IPS-18c (cell line): ENCODE results near the gene ADAMTSL2.

Experiments
- H3K4me3 ChIP-seq: 2 replicates; pipeline ENCODE4 v1.7.0; 2013; ENCODE audit warnings: low read depth, mild to moderate bottlenecking, low read length, moderate library complexity; ENCODE audit not compliant: insufficient read depth
- H3K9me3 ChIP-seq: one replicate; pipeline ENCODE4 v1.6.1; 2013; ENCODE audit warnings: mild to moderate bottlenecking, low read length, moderate library complexity; ENCODE audit not compliant: control insufficient read depth, insufficient read depth

ADAMTSL2 gene

GRCh38 chr9:133584167-133584558, 49.7 kb downstream of the ADAMTSL2 start:
- Histone ChIP-seq H3K9me3 (peaks cover 2% of the 10 kb centered on the region), H3K4me3 (no peak overlapping the region)

GRCh38 chr9:133584559-133585476, 50.3 kb downstream of the ADAMTSL2 start:
- Histone ChIP-seq H3K9me3 (peaks cover 2% of the 10 kb centered on the region), H3K4me3 (no peak overlapping the region)

GRCh38 chr9:133585481-133586351, 51.2 kb downstream of the ADAMTSL2 start:
- H3K4me3 ChIP-seq, result no peak overlapping the region

GRCh38 chr9:133587051-133587450, 52.5 kb downstream of the ADAMTSL2 start:
- no peak overlapping the region for H3K4me3 ChIP-seq
- H3K9me3 ChIP-seq, result peaks cover 2% of the 10 kb centered on the region

More at GRCh38 chr9:133585481-133586351, 51.2 kb downstream of the ADAMTSL2 start:
- H3K9me3 ChIP-seq, result peaks cover 2% of the 10 kb centered on the region

- peaks cover 2% of the 10 kb centered on the region for H3K9me3 ChIP-seq
- H3K4me3 ChIP-seq, result no peak overlapping the region
Observed at GRCh38 chr9:133587466-133587865, 53.0 kb downstream of the ADAMTSL2 start.

GRCh38 chr9:133589454-133590227, 55.1 kb downstream of the ADAMTSL2 start:
- H3K9me3 ChIP-seq, result no peaks in the 10 kb centered on the region
- no peak overlapping the region for H3K4me3 ChIP-seq

GRCh38 chr9:133590231-133590855, 55.8 kb downstream of the ADAMTSL2 start:
- Histone ChIP-seq H3K4me3 (no peak overlapping the region), H3K9me3 (no peaks in the 10 kb centered on the region)

- no peak overlapping the region for H3K4me3 ChIP-seq
- H3K9me3 ChIP-seq, result no peaks in the 10 kb centered on the region
Observed at GRCh38 chr9:133591116-133591910, 56.8 kb downstream of the ADAMTSL2 start.

GRCh38 chr9:133591985-133592384, 57.5 kb downstream of the ADAMTSL2 start:
- Histone ChIP-seq H3K9me3 (no peaks in the 10 kb centered on the region), H3K4me3 (no peak overlapping the region)

GRCh38 chr9:133592731-133593409, 58.4 kb downstream of the ADAMTSL2 start:
- Histone ChIP-seq H3K4me3 (no peak overlapping the region), H3K9me3 (no peaks in the 10 kb centered on the region)

GRCh38 chr9:133593587-133594253, 59.2 kb downstream of the ADAMTSL2 start:
- Histone ChIP-seq H3K4me3 (no peak overlapping the region), H3K9me3 (no peaks in the 10 kb centered on the region)

GRCh38 chr9:133594310-133594709, 59.8 kb downstream of the ADAMTSL2 start:
- Histone ChIP-seq H3K9me3 (no peaks in the 10 kb centered on the region), H3K4me3 (no peak overlapping the region)

GRCh38 chr9:133595910-133596309, 61.4 kb downstream of the ADAMTSL2 start:
- no peak overlapping the region for H3K4me3 ChIP-seq

GRCh38 chr9:133597316-133597957, 62.9 kb downstream of the ADAMTSL2 start:
- Histone ChIP-seq H3K4me3 (no peak overlapping the region), H3K9me3 (no peaks in the 10 kb centered on the region)

More at GRCh38 chr9:133595910-133596309, 61.4 kb downstream of the ADAMTSL2 start:
- no peaks in the 10 kb centered on the region for H3K9me3 ChIP-seq

- Histone ChIP-seq H3K4me3 (no peak overlapping the region), H3K9me3 (no peaks in the 10 kb centered on the region)
Observed at GRCh38 chr9:133598978-133599377, 64.5 kb downstream of the ADAMTSL2 start.
